SK-N-SH treated with all-trans-retinoic acid at 6 μM for 48 hours (cell line): ENCODE data around the gene CELSR3.

Experiments
- ATAC-seq: fragments of 200-7000 bp; cut with Tn5 transposase; 3 replicates; pipeline ENCODE4 v1.9.1; 2020; ENCODE audit warnings: mild to moderate bottlenecking, moderate library complexity
- ARNTL ChIP-seq: fragments of 450-650 bp; formaldehyde crosslinking; IDR thresholded peaks from 2 replicates; pipeline ENCODE4 v1.5.0; 2020; ENCODE audit warnings: low read depth, mild to moderate bottlenecking, moderate library complexity, borderline replicate concordance
- BACH2 ChIP-seq: fragments of 250-450 bp; sonication (Bioruptor Pico); IDR thresholded peaks from 2 replicates; pipeline ENCODE4 v1.9.0; 2021; ENCODE audit warnings: mild to moderate bottlenecking, borderline replicate concordance
- CSDC2 ChIP-seq: fragments of 250-450 bp; sonication (Bioruptor Pico); IDR thresholded peaks from 2 replicates; pipeline ENCODE4 v1.5.0; 2020; ENCODE audit warnings: mild to moderate bottlenecking, moderate library complexity
- ESRRG ChIP-seq: fragments of 250-450 bp; sonication (Bioruptor Pico); IDR thresholded peaks from 2 replicates; pipeline ENCODE4 v1.6.1; 2021; ENCODE audit warnings: mild to moderate bottlenecking
- GLIS3 ChIP-seq: fragments of 250-450 bp; sonication (Bioruptor Pico); IDR thresholded peaks from 2 replicates; pipeline ENCODE4 v1.5.0; 2020; ENCODE audit warnings: mild to moderate bottlenecking, moderate library complexity
- ISL1 ChIP-seq: fragments of 250-450 bp; sonication (Bioruptor Pico); IDR thresholded peaks from 2 replicates; pipeline ENCODE4 v2.1.2; 2022; ENCODE audit warnings: mild to moderate bottlenecking, moderate library complexity
- OSR1 ChIP-seq: fragments of 250-450 bp; sonication (Bioruptor Pico); IDR thresholded peaks from 2 replicates; pipeline ENCODE4 v1.8.0; 2022; ENCODE audit warnings: moderate library complexity, mild to moderate bottlenecking, inconsistent platforms
- PPARA ChIP-seq: fragments of 250-450 bp; sonication (Bioruptor Pico); IDR thresholded peaks from 2 replicates; pipeline ENCODE4 v1.5.0; 2020; ENCODE audit warnings: mild to moderate bottlenecking, borderline replicate concordance
- RARB ChIP-seq: fragments of 250-450 bp; sonication (Bioruptor Pico); IDR thresholded peaks from 2 replicates; pipeline ENCODE4 v1.8.0; 2021; ENCODE audit warnings: mild to moderate bottlenecking, moderate library complexity
- SNAI2 ChIP-seq: fragments of 250-450 bp; sonication (Bioruptor Pico); IDR thresholded peaks from 2 replicates; pipeline ENCODE4 v1.5.0; 2020; ENCODE audit warnings: mild to moderate bottlenecking, moderate library complexity
- TCF4 ChIP-seq: fragments of 250-450 bp; sonication (Bioruptor Pico); IDR thresholded peaks from 2 replicates; pipeline ENCODE4 v1.8.0; 2021; ENCODE audit warnings: mild to moderate bottlenecking, moderate library complexity, borderline replicate concordance
- TOX ChIP-seq: fragments of 250-450 bp; sonication (Bioruptor Pico); IDR thresholded peaks from 2 replicates; pipeline ENCODE4 v1.8.0; 2021; ENCODE audit warnings: mild to moderate bottlenecking, moderate library complexity, borderline replicate concordance
- ZC3H10 ChIP-seq: fragments of 250-450 bp; sonication (Bioruptor Pico); IDR thresholded peaks from 2 replicates; pipeline ENCODE4 v1.5.1; 2021; ENCODE audit warnings: mild to moderate bottlenecking, moderate library complexity
- ZFP30 ChIP-seq: fragments of 450-650 bp; formaldehyde crosslinking; IDR thresholded peaks from 2 replicates; pipeline ENCODE4 v1.5.0; 2022; ENCODE audit warnings: mild to moderate bottlenecking, moderate library complexity
- ZNF565 ChIP-seq: fragments of 450-650 bp; formaldehyde crosslinking; conservative IDR thresholded peaks from 2 replicates; pipeline ENCODE4 v1.5.0; 2020; ENCODE audit warnings: low read depth, mild to moderate bottlenecking, moderate library complexity
- ZNF70 ChIP-seq: fragments of 450-650 bp; formaldehyde crosslinking; IDR thresholded peaks from 2 replicates; pipeline ENCODE4 v1.5.0; 2020; ENCODE audit warnings: mild to moderate bottlenecking, moderate library complexity
- ZNF8 ChIP-seq: fragments of 450-650 bp; formaldehyde crosslinking; IDR thresholded peaks from 2 replicates; pipeline ENCODE4 v1.5.0; 2020; ENCODE audit warnings: mild to moderate bottlenecking, moderate library complexity
- TF ChIP-seq, protein P1 (sequence below): fragments of 250-450 bp; sonication (Bioruptor Pico); IDR thresholded peaks from 2 replicates; pipeline ENCODE4 v1.5.1; 2020; ENCODE audit warnings: low read depth, mild to moderate bottlenecking, moderate library complexity
- TF ChIP-seq, protein P2 (sequence below): fragments of 250-450 bp; sonication (Bioruptor Pico); IDR thresholded peaks from 2 replicates; pipeline ENCODE4 v1.5.1; 2021; ENCODE audit warnings: mild to moderate bottlenecking, moderate library complexity
- TF ChIP-seq, protein P3 (sequence below): fragments of 250-450 bp; sonication (Bioruptor Pico); IDR thresholded peaks from 2 replicates; pipeline ENCODE4 v1.5.0; 2020; ENCODE audit warnings: mild to moderate bottlenecking, moderate library complexity
- TF ChIP-seq, protein P4 (sequence below): fragments of 250-450 bp; sonication (Bioruptor Pico); IDR thresholded peaks from 2 replicates; pipeline ENCODE4 v1.8.0; 2021; ENCODE audit warnings: low read depth, mild to moderate bottlenecking, moderate library complexity, borderline replicate concordance
- TF ChIP-seq, protein P5 (sequence below): fragments of 250-450 bp; sonication (Bioruptor Pico); IDR thresholded peaks from 2 replicates; pipeline ENCODE4 v1.8.0; 2020; ENCODE audit warnings: mild to moderate bottlenecking, moderate library complexity, borderline replicate concordance

Gene CELSR3

DNA sequence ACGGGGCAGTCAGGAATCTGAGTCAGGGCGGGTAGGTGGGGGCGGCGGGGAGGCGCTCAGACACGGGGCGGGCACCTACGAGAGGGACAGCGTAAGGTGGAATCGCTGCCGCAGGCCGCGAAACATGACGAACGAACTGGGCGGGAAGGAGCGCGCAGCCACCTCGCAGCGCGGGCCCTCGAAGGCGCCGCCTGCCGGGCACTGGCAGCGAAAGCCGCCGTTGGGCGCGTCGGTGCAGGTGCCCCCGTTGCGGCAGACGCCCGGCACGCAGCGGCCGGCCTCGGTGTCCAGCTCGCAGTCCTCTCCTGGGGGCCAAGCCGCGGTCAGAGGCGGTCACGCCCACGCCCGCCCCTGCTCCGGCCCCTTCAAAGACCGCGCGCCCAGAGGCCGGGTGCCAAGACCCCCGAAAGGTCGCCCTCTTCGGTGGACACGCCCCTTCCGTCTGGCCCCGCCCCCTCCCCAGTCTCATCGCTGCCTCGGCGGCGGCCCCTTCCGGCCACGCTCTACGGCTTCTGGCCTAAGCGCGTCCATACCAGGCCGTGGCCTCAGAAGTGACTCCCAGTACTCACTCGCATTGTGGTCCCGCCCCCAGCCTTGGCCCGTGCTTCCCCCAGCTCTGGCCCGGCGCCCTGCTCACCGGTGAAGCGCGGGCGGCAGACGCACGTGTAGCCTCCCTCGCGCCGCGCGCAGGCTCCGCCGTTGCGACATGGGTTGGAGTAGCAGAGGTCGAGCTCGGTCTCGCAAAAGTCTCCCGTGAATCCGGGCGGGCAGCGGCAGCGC, 6.4 kb downstream of the CELSR3 start:
- ATAC-seq = no peak
- TF ChIP-seq TOX = no peak
- TF ChIP-seq TCF4 (CRISPR knock-in tag) = no peak
- no peak for TF ChIP-seq ARNTL (CRISPR knock-in tag)
- TF ChIP-seq ZNF565 (CRISPR knock-in tag) = no peak
- no peak for TF ChIP-seq BACH2 (CRISPR knock-in tag)
- TF ChIP-seq, protein P1, sequence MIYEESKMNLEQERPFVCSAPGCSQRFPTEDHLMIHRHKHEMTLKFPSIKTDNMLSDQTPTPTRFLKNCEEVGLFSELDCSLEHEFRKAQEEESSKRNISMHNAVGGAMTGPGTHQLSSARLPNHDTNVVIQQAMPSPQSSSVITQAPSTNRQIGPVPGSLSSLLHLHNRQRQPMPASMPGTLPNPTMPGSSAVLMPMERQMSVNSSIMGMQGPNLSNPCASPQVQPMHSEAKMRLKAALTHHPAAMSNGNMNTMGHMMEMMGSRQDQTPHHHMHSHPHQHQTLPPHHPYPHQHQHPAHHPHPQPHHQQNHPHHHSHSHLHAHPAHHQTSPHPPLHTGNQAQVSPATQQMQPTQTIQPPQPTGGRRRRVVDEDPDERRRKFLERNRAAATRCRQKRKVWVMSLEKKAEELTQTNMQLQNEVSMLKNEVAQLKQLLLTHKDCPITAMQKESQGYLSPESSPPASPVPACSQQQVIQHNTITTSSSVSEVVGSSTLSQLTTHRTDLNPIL (CRISPR knock-in tag) = no peak
- no peak for TF ChIP-seq CSDC2 (CRISPR knock-in tag)

DNA sequence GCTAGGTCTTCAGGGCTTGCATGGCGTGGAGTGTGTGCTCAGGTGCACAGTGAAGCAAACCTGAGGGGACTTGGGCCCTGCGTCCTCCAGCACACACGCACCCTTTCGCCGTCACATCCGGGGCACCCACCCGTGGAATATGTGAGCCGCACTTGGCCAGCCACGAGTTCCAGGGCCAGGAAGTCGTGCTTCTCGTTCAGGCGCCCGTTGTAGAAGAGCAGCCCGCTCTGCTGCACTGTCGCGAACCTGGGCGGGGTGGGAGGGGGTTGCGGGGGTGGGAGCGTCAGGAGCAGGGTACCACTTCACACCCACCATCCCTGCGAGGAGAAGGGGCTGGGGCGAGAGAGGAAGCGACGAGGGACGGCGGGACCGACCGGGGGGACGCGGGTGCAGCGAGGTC, 7.1 kb downstream of the CELSR3 start:
- no peak for ATAC-seq
- TF ChIP-seq ISL1 (CRISPR knock-in tag) (no peak), RARB (CRISPR knock-in tag) (no peak), BACH2 (CRISPR knock-in tag) (no peak), PPARA (CRISPR knock-in tag) (no peak), ZFP30 (CRISPR knock-in tag) (no peak), ZNF565 (CRISPR knock-in tag) (no peak), GLIS3 (CRISPR knock-in tag) (no peak), ARNTL (CRISPR knock-in tag) (no peak), ESRRG (CRISPR knock-in tag) (no peak), ZNF8 (no peak), TOX (no peak), ZC3H10 (no peak), ZNF70 (CRISPR knock-in tag) (no peak)
- TF ChIP-seq, protein P2, sequence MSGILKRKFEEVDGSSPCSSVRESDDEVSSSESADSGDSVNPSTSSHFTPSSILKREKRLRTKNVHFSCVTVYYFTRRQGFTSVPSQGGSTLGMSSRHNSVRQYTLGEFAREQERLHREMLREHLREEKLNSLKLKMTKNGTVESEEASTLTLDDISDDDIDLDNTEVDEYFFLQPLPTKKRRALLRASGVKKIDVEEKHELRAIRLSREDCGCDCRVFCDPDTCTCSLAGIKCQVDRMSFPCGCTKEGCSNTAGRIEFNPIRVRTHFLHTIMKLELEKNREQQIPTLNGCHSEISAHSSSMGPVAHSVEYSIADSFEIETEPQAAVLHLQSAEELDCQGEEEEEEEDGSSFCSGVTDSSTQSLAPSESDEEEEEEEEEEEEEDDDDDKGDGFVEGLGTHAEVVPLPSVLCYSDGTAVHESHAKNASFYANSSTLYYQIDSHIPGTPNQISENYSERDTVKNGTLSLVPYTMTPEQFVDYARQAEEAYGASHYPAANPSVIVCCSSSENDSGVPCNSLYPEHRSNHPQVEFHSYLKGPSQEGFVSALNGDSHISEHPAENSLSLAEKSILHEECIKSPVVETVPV (CRISPR knock-in tag) = no peak
- TF ChIP-seq, protein P3, sequence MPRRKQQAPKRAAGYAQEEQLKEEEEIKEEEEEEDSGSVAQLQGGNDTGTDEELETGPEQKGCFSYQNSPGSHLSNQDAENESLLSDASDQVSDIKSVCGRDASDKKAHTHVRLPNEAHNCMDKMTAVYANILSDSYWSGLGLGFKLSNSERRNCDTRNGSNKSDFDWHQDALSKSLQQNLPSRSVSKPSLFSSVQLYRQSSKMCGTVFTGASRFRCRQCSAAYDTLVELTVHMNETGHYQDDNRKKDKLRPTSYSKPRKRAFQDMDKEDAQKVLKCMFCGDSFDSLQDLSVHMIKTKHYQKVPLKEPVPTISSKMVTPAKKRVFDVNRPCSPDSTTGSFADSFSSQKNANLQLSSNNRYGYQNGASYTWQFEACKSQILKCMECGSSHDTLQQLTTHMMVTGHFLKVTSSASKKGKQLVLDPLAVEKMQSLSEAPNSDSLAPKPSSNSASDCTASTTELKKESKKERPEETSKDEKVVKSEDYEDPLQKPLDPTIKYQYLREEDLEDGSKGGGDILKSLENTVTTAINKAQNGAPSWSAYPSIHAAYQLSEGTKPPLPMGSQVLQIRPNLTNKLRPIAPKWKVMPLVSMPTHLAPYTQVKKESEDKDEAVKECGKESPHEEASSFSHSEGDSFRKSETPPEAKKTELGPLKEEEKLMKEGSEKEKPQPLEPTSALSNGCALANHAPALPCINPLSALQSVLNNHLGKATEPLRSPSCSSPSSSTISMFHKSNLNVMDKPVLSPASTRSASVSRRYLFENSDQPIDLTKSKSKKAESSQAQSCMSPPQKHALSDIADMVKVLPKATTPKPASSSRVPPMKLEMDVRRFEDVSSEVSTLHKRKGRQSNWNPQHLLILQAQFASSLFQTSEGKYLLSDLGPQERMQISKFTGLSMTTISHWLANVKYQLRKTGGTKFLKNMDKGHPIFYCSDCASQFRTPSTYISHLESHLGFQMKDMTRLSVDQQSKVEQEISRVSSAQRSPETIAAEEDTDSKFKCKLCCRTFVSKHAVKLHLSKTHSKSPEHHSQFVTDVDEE (CRISPR knock-in tag) = no peak
- TF ChIP-seq, protein P4, sequence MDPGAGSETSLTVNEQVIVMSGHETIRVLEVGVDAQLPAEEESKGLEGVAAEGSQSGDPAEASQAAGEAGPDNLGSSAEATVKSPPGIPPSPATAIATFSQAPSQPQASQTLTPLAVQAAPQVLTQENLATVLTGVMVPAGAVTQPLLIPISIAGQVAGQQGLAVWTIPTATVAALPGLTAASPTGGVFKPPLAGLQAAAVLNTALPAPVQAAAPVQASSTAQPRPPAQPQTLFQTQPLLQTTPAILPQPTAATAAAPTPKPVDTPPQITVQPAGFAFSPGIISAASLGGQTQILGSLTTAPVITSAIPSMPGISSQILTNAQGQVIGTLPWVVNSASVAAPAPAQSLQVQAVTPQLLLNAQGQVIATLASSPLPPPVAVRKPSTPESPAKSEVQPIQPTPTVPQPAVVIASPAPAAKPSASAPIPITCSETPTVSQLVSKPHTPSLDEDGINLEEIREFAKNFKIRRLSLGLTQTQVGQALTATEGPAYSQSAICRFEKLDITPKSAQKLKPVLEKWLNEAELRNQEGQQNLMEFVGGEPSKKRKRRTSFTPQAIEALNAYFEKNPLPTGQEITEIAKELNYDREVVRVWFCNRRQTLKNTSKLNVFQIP = no peak

DNA sequence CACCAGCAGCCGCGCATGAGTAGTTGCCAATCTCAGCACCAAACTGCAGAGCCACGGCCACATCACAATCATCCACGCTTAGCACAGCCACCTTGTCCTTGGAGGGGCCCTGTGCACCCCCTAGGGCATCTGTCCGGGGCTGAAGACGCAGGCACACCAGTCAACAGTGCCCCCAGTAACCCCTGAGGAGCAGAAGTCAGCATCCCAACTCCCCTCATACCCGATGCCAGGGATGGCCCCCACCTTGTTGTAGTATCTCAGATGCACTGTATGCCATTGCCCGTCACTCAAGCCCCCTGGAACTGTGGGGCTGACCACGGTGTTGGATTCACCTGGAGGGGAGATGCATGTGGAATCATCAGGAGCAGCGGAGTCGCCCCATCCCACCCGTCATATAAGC, 7.6 kb downstream of the CELSR3 start:
- no peak for TF ChIP-seq ZNF8
- TF ChIP-seq ZNF70 (CRISPR knock-in tag) = no peak
- no peak for TF ChIP-seq ZC3H10
- TF ChIP-seq GLIS3 (CRISPR knock-in tag) = no peak
- TF ChIP-seq, protein P5, sequence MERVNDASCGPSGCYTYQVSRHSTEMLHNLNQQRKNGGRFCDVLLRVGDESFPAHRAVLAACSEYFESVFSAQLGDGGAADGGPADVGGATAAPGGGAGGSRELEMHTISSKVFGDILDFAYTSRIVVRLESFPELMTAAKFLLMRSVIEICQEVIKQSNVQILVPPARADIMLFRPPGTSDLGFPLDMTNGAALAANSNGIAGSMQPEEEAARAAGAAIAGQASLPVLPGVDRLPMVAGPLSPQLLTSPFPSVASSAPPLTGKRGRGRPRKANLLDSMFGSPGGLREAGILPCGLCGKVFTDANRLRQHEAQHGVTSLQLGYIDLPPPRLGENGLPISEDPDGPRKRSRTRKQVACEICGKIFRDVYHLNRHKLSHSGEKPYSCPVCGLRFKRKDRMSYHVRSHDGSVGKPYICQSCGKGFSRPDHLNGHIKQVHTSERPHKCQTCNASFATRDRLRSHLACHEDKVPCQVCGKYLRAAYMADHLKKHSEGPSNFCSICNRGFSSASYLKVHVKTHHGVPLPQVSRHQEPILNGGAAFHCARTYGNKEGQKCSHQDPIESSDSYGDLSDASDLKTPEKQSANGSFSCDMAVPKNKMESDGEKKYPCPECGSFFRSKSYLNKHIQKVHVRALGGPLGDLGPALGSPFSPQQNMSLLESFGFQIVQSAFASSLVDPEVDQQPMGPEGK (CRISPR knock-in tag) = no peak
- TF ChIP-seq ESRRG (CRISPR knock-in tag) = no peak
- TF ChIP-seq OSR1 = no peak
- no peak for TF ChIP-seq SNAI2
- no peak for TF ChIP-seq ISL1 (CRISPR knock-in tag)
- TF ChIP-seq TCF4 (CRISPR knock-in tag) = no peak
- no peak for ATAC-seq
